Epithelial cell of esophagus (primary cell): Measurements from ENCODE around the gene KDM4B.

Experiments used
- DNase-seq: peaks from one replicate; pipeline ENCODE4 v3.0.0; 2010; ENCODE audit warnings: low read depth
- H3K4me3 ChIP-seq: 2 replicates; pipeline ENCODE4 v1.5.1; 2011; ENCODE audit warnings: mild to moderate bottlenecking, low read length, control low read depth
- CTCF ChIP-seq: IDR thresholded peaks from 2 replicates; pipeline ENCODE4 v1.5.1; 2011; ENCODE audit warnings: low read depth, mild to moderate bottlenecking, low read length, control low read depth, inconsistent platforms; ENCODE audit not compliant: insufficient read depth; ENCODE audit errors: missing control alignments

Gene KDM4B

GRCh38 chr19:5035793-5036697 lies 67.1 kb downstream of the KDM4B start:
- TF ChIP-seq CTCF: no peak
- DNase-seq: no peak

GRCh38 chr19:5036698-5037563 lies 68.0 kb downstream of the KDM4B start:
- no peak for TF ChIP-seq CTCF
- H3K4me3 ChIP-seq: no peak overlapping the region
- peak; percentile 69 for DNase-seq

More at GRCh38 chr19:5035793-5036697, 67.1 kb downstream of the KDM4B start:
- no peak overlapping the region for H3K4me3 ChIP-seq

- no peak for TF ChIP-seq CTCF
These were observed 69.0 kb downstream of the KDM4B start for GRCh38 chr19:5037936-5038335.

GRCh38 chr19:5038631-5039271 lies 69.8 kb downstream of the KDM4B start:
- H3K4me3 ChIP-seq: no peak overlapping the region
- TF ChIP-seq CTCF: peak; percentile 63
- peak; percentile 41 for DNase-seq

More at GRCh38 chr19:5037936-5038335, 69.0 kb downstream of the KDM4B start:
- no peak for DNase-seq
- no peak overlapping the region for H3K4me3 ChIP-seq

GRCh38 chr19:5039642-5040543 lies 71.0 kb downstream of the KDM4B start:
- no peak for DNase-seq
- TF ChIP-seq CTCF: no peak
- H3K4me3 ChIP-seq: no peak overlapping the region
